Stimulated activated CD8-positive, alpha-beta memory T cell treated with anti-CD3 and anti-CD28 coated beads, Interleukin-7, amount 100 ng/mL, for 1 hour (primary cell): ENCODE data around the gene MUC13.

Source experiments
- DNase-seq, 2 donors: peaks; one replicate each; pipeline ENCODE4 v3.0.0-alpha.2; 2020; ENCODE audit warnings: low read depth in 2 of 2

The MUC13 gene

DNA sequence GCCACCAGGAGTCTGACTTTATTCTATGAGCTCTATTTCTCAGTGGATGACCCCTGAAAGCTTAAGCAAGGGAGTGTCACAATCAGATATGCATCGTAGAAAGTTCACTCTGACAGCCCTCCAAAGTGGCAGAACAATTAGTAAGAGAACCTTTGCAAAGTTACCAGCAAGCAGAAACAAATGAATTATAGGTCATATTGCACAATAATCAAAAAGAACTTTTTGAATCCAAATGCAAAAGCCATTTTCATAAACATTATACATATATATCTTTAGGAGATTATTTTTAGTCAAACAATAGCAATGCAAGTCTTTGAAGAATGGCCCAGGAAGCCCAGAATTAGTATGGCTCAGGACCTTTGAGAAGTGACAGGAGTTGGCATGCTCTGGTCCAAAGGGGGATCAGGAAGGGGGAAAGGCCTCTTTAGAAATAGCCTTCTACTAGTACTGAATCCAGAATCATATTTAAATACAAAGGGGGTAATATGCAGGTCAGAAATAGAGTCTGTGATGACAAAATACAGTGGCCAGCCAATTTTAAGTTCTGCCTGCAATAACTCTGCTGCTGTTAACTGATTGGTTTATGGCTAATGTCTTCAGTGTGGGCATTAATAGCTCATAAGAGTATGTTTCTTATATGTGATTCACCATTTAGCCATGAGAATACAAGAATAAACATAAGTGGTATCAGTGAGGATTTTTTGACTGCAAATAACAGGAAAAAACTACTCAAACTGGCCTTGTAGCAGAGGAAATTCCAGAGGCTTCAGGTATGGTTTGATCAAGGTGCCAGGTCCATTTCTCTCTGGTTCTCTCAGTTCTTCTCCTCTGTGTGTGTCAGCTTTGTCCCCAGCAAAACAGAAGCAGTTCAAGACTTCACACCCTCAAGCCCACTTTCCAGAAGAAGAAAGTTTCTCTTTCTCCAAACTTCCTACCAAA is 30.4 kb downstream of the MUC13 start:
- no peak for DNase-seq

DNA sequence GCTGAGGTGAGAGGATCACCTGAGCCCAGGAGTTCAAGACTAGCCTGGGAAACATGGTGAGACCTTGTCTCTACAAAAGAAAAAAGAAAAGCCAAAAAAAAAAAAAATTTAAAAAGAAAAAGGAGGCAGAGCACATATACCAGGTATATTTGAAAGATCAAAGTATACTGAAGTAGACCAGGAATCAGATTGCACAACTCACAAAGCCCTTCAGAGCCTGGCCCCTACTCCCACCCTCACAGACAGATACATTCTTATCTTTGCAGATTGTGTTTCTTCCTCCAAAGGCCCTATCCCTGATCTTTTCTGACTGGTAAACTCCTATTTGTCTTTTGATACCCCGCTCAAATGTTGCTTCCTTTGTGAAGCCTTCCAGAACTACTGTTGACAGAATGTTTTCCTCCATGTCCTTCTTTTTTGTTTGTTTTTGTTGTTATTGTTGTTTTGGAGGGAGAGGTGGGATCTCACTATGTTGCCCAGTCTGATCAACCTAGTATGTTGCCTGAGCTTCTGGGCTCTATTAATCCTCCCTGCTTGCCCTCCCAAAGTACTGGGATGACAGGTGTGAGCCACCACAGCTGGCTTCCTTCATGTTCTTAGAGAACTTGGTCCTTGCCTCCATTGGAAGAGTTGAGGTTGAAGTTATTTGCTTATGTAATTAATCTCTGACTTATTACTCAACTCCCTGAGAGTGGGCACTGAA is 37.6 kb downstream of the MUC13 start:
- no peak for DNase-seq

DNA sequence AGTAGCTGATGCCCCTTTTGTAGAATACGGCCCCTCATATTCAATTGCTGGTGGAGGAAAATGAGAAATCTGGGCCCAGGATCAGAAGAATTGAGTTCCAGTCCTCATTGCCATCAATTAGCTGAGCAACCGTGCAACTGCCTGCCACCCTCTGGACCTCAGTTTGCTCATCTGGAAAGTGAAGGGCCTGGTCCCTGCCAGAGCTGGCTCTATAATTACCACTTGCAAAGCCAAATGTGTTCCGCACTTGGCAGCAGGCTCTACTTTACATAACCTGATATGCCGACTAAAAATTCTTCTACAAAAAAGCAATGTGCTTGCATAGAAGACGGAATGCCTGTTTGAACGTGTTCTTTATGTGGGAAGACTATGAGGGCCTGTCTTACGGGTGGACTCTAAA is 38.8 kb downstream of the MUC13 start:
- DNase-seq, result no peak

DNA sequence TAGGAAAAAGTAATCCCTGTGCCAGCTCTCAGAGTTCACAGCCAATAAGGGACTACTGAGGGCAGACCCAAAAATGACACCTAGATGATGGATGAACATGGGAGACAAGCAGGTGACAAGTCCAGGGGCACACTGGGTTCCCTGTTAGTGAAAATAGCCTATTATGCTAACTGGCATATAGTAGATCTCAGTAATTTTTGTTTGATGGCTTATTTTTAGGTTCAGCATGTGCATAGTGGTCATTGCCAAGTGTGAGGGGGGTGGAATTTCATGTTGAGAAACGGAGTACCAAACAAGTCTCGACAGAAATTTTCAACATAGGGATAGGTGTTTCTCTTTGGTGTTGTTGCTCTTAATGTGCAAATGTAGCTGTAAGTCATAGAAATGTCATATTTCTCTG is 41.0 kb downstream of the MUC13 start:
- no peak for DNase-seq

DNA sequence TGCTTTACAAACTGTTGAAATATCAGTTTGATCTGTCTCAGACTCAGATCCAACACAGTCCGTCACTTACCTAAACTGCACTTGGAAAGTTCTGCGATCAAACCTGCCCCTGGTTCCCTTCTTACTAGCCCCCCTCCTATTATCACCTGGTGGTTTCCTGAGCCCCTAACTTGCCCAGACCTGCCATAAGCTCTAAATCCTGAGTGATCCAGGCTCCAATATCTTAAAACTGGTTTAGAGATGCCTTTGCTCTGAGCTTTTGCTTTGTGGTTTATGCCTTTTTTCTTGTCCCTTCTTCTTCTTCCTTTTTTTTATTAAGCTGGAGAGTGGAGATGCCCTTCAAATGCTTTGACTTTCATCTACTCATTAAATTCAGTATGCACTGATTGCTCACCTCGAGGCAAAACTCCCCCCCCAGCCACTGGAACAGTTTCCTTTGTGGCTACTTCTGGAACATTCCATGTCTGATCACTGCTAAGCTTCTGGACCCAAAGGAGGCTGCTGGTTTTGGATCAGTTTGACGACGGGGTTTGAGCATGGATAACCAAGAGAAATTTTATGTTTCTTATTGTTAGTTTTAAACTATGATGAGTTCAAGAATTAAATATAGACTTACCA is 43.9 kb downstream of the MUC13 start:
- DNase-seq, result no peak

DNA sequence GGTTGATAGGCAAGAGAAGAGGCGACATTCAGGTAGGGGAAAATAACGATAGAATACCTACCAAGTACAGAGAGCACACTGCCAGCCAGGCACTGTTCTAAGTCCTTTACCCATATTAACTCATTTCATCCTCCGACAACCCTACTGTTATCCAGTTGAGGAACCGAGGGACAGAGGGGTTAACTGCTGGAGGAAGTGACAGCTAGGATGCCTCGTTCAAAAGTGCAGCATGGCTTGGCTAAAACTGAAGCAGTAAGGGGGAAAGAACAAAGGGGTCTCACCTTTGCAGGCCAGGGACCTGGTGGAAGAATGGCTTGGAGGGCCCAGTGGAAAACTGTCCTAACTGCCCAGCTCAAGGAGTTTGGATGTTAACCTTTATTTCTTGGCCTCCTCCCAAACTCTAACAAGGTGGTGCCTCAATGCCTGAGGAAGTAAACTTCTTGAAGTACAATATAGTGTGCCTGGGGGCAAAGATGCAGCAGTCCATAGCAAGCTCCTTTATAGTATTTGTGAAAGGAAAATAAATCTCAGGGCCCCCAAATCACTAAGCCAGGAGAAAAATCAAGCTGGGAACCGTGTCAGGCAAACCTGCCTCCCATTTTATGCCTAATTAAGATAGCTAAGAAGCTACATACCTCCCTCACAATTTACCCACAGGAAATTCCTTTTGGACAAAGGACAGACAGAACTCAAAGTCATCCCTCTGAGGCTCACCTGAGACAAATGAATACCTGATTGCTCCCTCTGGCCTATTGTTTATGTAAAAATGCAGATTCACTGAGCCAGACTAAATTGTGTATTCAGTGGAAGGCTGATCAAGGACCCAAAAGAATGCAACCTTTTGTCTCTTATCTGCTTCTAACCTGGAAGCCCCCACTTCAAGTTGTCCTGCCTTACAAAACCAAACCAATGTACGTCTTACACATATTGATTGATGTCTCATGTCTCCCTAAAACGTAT is 45.8 kb downstream of the MUC13 start:
- DNase-seq, result no peak

DNA sequence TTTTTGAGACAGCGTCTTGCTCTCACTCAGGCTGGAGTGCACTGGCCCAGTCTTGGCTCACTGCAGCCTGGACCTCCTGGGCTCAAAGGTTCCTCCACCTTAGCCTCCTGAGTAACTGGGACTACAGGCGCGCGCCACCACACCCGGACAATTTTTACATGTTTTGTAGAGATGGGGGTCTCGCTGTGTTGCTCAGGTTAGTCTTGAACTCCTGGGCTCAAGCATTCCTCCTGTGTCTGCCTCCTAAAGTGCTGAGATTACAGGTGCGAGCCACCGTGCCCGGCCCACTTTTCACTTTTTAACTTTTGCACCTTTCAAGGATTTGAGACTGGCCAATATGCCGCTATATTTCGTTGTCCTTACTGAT is 46.6 kb downstream of the MUC13 start:
- DNase-seq, result no peak

DNA sequence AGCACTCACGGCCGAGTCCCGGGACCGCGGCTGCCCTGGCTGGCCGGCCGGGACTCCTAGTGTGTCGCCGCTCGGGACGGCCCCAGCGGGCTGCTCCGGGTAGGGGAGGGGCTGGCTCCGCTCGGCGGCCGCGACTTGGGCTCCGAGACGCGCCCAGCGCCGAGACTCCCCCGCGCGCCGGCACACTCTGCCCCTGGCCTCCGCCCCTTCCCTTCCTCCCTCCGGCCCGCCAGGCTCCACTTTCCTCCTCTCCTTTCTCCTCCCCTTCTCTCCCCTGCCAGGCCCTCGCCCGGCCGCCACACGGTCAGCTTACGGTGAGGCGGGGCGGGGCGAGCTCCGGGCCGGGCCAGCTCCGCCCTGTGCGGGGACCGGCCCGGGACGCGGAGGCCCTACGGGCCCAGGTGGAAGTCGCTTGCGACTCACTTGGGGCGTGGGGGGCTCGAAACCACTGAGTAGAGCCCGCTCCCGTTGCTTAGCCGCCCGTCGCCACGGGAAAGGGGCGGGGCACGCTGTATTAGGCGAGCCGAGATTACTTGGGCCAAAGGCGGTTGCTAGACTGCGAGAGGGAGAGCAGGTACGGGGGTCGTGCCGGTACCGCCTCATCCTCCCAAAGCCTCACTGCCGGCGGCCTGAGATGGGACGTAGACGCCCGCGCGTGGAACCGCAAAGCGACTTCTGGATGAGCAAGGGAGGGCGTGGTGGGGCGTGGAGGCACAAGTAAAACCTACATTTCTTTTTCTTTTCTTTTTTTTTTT is 47.2 kb downstream of the MUC13 start, which contains the start of gene ITGB5:
ITGB5 (minus strand) TSS at position 189 of the 755 bp plus-strand sequence. CDS start 365 bp downstream, outside the sequence.
- DNase-seq, result no peak

DNA sequence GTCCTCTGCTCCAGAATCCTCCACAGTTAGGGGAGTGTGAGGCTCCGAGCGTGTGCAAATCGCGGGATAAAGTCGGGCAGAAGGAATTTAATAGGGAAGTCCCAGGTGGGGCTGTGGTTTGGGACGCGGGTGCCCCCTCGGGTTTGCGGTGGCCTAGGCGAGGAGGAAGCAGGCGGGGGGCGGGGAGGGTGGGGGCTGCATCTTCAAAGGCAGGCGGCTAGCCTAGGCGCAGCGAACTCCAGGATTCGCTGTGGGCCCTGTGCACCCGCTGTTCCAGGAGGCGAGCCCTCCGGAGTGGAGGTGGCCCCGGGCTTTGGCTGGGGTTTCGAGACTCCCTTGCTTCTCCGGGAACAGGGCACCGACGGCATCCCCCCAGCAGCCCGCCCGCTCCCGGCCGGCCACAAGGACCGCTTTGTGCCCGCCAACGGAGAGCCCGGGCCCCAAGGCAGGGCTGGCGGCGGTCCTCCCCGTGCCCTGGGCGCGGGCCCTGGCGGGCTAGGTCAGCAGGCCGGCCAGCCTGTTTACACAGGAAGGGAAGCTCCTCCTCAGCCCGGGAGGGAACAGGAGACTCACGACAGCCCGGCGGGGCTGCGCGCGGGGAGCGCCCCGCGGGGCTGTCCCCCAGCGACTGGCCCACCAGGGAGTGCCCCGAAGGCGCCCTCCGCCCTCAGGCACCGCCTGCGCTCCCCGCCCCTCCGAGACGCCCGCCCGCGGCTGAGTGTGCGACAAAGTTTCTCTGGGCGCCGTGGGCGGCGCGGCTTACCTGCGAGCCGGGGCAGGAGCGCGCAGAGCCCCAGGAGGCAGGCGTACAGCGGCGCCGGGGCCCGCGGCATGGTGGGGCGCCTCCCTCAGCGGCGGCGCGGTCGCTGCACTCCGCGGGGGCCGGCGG is 48.1 kb downstream of the MUC13 start:
- no peak for DNase-seq

DNA sequence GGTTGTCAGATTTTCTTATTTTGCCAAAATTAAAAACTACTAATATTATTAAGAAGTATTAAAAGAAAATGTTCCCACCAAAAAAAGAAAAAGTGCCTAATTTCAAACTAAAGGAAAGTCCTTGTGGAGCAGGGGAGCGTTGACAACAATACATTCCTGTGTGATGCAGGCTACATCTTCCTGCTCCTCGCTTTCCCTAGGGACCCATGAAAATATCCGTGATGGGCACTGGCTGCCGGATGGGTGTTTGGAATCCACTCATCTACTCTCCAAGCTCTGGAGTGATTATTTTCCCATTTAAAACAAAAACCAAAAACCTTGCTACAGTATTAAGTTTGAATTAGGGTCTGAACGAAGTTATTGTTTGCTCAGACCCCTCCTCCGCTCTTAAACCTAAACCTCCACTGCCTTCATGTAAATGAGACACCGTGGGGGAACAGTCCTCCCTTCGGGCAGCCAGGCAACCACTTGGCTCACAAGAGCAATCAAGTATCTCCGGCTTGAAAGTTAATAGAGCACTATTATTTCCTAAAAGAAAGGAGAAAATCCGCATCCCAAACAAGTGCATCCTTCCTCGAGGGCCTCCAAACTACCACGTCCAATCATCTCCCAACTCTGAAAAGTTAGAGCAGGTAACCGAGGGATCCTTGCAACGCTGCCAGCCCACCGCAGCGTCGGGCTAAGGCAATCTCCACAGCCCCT is 48.9 kb downstream of the MUC13 start:
- no peak for DNase-seq

DNA sequence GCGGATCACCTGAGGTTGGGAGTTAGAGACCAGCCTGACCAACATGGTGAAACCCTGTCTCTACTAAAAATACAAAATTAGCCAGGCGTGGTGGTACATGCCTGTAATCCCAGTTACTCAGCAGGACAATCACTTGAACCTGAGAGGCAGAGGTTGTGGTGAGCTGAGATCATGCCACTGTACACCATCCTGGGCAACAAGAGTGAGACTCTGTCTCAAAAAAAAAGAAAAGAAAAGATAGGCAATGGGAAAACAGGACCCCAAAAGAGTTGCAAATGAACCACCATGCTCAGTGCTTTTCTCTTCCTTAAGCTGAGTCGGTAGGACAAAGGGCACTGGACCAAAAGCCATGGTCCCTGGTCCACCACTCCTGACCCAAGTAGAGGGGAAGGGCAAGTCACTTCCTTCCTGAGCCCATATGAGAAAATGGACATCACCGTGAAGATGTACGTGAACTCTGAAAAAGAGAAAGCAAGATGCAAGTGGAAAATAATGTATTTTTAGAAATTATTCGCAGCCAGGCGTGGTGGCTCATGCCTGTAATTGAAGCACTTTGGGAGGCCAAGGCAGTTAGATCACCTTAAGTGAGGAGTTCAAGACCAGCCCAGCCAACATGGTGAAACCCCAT is 50.0 kb downstream of the MUC13 start:
- DNase-seq, result no peak

DNA sequence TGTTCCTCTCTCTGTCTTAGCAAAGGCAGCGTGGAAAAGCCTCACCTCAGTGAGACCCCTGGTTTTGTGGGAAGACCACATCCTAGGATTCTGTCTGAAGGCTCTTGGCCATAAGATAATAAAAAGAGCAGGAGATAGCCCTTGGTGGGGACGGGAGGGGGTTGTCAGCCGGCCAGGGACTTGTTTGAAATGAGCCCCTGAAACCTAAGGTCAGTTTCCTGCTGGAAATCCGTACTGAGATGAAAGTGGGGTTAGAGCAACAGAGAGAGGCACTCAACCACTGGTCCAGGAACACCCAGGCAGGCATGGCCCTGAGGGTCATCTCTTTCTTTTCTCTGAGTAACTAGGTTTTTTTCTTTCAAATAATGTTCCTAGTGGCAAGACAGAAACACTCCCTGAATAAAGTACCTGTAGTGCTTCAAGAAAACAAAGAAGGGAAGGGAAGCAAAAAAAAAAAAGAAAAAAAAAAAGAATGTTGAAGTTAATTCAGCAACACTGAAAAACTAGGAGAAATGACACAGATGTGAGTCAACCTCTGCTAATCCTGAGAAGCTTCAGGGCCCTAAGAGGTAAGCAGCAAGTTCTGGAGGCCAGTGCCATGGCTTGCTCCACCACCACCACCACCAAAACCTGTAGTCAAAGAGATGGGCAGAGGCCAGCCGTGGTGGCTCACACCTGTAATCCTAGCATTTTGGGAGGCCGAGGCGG is 50.6 kb downstream of the MUC13 start:
- no peak for DNase-seq

DNA sequence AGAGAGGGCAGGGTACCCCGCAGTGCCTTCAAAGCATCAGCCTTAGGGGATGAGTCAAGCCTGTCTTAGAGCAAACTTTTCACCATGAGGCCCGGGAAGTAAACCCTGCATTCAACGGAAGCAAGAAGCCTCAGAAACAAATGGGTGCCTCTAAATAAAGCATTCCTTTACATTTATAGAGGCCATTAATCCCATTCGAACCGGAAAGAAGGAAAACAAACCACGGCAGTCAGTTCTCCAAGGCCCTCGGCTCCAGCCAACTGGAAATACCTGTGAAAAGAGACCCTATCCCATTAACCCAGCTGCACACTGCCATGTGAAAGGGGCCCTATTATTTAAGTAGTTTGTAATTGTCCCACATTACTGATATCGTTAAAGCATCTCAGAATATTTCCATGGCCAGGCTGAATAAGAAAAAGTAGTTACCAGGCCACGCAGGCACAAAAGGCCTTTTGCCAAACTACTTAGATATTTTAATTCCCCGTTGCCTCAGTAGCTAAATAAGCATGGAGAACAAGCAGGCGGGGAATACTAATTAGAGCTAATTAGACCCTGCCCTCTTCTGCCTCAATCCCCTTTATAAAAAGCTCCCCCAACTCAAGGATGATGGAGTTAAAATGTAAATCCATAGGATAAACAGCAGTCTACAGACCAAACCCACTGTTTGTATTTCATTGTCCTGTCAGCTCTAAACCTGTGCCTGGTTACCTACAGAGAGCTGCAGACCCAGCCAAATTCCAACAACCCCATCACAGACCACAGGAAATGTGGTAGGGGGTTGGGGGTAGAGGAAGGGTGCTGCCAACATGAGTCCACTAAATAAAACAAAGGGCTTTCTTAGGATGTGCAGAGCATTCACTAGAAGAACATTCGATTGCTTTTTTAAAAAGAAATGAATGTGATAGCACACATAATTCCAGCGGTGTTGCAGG is 51.5 kb downstream of the MUC13 start:
- no peak for DNase-seq

DNA sequence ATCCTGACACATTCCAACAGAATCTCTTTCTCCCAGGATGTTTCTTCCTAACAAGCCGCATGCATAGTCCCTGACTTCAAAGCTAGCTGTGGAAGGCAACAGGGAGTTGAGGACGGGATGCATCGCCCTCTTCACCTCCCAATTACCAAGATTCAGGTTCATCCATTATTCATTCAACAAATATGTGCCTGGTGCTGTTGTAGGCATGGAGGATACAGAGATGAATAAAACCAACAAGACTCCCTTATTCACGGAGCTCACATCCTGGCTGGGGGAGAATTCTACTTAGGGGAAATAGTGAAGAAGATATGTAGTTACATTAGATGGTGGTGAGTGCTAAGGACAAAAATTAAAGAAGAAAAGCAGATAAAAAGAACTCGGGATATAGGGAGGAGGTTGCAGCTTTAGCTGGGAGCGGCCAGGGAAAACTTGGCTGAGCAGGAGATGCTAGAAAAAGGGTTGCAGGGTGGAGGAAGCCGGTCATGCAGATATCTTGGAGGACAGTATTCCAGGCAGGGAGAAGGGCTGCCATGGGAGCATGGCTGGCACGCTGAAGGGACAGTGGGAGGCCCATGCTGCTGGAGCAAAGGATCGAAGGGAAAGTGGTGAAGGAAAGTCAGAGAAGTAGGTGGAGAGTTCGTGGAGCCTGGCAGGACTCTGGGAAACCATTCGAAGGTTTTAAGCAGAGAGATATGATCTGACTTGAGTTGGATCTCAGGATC is 52.4 kb downstream of the MUC13 start:
- no peak for DNase-seq

DNA sequence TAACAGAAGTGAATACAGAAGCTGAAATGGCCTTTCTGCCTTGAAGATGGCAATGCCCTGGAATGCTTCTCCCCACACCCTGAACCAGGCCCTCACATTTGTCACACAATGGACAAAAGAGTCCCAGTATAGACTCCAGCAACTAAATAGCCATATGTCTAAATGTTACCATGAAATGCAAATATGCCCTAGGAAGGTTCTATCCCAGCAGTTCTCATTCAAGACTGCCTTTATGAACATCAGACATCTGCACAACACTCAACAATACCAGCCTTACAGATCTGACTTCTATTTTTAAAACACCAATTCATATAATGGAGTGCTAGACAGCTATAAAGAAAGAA is 55.2 kb downstream of the MUC13 start:
- no peak for DNase-seq
